Dermis microvascular lymphatic vessel endothelial cell (primary cell): ENCODE data around the gene PPAN. TPM values are rescaled to one million over a fixed set of nuclear protein-coding genes. Genes with fewer than 3 reads are reported as not detected.
A peak's percentile ranks its signal among the peaks of the same experiment; 100 is the strongest.

Experiments used
- DNase-seq, 2 donors: peaks; one replicate each; pipeline versions ENCODE4 v3.0.0 to v3.0.0-alpha.2; 2010; ENCODE audit warnings: low read depth in 2 of 2
- total RNA-seq: library from RNA; depleted of rRNA; stranded (reverse); fragments of >200 nt; gene quantifications from 2 replicates; pipeline ENCODE4 v1.2.1, GENCODE V29; 2014

The PPAN gene
- total RNA-seq, 1 donor from 2014 or later, result 16.3 TPM

- no peak for DNase-seq
These were observed 13.4 kb upstream of the PPAN start for GRCh38 chr19:10092648-10093294.

- DNase-seq, result no peak
These were observed 12.6 kb upstream of the PPAN start for GRCh38 chr19:10093295-10094186.

- no peak for DNase-seq
These were observed 10.6 kb upstream of the PPAN start for GRCh38 chr19:10095622-10095947.

GRCh38 chr19:10095948-10096614 is 10.1 kb upstream of the PPAN start:
- peak; percentile 78 to 91 for DNase-seq

DNA sequence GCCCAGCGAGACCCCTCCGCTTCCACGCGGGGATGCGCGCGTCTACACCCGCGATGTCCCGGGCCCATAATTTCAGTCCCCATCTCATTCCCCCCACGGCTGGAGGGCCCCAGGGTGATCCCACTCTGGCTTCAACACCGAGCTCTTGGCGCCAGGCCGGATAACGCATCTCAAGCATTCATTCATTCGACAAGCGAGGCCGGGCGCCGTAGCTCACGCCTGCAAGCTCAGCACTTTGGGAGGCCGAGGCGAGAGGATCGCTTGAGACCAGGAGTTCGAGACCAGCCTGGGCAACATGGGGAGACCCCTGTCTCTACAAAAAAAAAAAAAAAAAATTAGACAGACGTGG is 9.6 kb upstream of the PPAN start:
- DNase-seq, result peak in 1 of 2 donors; percentile 20

- DNase-seq, result no peak
These were observed 5.9 kb upstream of the PPAN start for GRCh38 chr19:10100163-10100785.

DNA sequence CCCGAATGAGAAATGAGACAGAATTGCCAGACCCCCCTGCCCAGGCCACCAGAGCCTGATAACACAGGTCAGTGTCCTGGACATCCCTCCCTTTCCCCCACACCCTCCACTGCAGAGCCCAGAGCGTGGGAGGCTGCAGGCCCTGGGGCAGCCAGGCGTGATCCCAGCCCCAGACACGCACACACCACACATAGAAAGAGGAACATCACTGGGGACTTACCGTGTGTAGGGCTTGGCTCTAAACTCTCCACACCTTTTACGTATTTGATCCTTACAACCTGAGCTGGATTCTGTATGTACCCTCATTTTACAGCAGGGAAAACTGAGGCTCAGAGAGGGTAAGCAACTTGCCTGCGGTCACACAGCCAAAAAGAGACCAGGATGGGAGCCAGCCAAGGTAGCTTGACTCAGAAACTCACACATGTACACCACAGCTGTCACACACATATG is 3.4 kb upstream of the PPAN start:
- no peak for DNase-seq

DNA sequence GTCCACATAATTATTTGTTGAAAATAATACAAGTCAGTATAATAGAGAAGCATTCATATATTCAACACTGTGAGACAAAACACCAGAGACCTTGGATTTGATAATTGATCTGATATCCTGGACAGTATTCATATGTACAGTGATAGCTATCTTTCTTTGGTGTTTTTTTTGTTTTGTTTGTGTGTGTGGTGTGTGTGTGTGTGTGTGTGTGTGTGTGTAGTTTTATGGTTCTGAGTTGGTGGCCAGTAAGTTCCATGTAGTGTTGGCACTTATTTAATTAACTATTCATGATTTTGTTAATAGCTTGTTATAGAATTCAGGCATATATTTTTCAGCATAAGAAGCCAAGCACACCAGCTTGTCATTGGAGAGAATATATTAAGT is 2.0 kb upstream of the PPAN start:
- no peak for DNase-seq

- DNase-seq, result no peak
These were observed 1.3 kb upstream of the PPAN start for GRCh38 chr19:10104665-10105508.

- DNase-seq, result no peak
These were observed 558 bp upstream of the PPAN start for GRCh38 chr19:10105509-10106099.

DNA sequence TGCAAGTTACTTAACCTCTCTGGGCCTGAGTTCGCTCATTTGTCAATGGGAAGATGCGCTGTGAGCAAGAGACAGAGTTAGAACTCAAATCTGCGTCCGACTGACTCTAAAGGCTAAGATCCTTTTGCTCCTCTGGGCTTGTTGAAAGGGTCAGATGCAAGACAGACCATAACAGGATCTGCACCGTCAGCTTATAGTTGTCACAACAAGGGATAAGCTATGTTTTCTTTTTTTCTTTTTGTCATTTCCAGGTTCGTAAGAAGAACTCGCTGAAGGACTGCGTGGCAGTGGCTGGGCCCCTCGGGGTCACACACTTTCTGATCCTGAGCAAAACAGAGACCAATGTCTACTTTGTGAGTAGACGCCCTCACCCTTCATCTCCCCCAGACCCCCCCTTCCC is 1.1 kb downstream of the PPAN start:
- DNase-seq, result no peak

- no peak for DNase-seq
These were observed 1.7 kb downstream of the PPAN start for GRCh38 chr19:10107817-10108367.

DNA sequence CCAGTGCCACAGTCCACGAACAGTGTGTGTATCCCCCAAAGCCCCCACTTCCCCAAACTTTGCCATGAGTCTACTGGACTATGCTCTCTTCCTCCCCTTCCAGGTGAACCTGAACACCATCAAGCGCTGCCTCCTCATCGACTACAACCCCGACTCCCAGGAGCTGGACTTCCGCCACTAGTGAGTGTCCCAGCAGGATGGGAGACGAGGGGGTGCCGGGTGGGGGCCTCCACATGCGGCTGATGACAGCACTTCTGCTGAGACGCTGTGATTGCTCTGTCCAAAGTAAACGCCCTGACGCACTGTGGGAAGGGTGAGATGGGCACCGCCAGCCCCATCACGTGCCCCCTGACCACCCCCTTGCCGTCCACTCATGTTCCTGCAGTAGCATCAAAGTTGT is 3.4 kb downstream of the PPAN start:
- DNase-seq, result no peak

GRCh38 chr19:10110076-10110971 is 4.2 kb downstream of the PPAN start:
- DNase-seq, result no peak

GRCh38 chr19:10110972-10111317 is 4.8 kb downstream of the PPAN start:
- DNase-seq, result no peak

GRCh38 chr19:10111405-10111811 is 5.2 kb downstream of the PPAN start, which contains the start of gene P2RY11:
Gene P2RY11 (plus strand): TSS chr19:10111693. CDS start chr19:10111722, 29 bp downstream.
- no peak for DNase-seq

- DNase-seq, result no peak
These were observed 6.0 kb downstream of the PPAN start for GRCh38 chr19:10112037-10112761.

- peak in 1 of 2 donors; percentile 32 for DNase-seq
These were observed 6.9 kb downstream of the PPAN start for GRCh38 chr19:10112895-10113591.
